Measurements from ENCODE around the gene CTF1. TPM values are rescaled to one million over a fixed set of nuclear protein-coding genes. Genes with fewer than 3 reads are reported as not detected.

CTF1 gene
- total and polyA plus RNA-seq, 2 donors (not counting 1 experiment from before 2014, with no cell fraction given): 0.78 to 0.81 TPM

DNA sequence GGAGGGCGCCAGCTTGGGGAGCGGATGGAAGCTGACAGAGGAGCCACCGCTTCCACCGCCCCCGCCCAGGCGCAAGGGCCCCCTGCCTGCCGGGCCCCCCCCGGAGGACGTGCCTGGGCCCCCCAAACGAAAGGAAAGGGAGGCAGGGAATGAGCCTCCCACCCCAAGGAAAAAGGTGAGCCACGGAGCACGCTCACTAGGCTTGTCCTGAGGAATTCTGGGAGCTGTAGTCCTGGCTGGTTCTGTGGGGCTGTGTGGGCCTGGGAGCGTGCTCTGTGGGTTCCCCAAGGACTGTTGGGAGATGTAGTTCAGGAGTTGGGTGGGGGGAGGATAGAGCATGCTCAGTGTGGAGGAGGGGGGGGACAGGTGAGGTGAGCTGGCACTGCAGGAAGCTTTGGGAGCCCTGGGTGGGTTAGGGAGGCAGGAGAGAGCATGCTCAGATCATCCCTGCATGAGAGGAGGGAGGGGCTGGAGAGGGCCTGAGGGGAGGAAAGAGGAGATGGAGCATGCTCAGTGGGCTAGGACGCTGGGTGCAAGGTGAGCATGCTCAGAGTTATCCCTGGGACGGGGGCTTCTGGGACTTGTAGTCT is 31.5 kb downstream of the CTF1 start:
- Histone ChIP-seq H3K4me1 (ENCODE audit: control insufficient read depth in 2 of 2, insufficient read depth in 2 of 2, low read length in 2 of 2) (peaks cover 0 to 9% of the 10 kb centered on the region in 2 donors), H3K36me3 (replicated peaks in 1 of 2; ENCODE audit: control extremely low read depth in 1 of 2, control insufficient read depth in 1 of 2, extremely low read depth in 1 of 2, insufficient read depth in 2 of 2, low read length in 1 of 2) (peaks cover 0 to 19% of the 10 kb centered on the region in 2 experiments), H3K27ac (ENCODE audit: low read length in 2 of 2) (no peak overlapping the region), H3K9ac (ENCODE audit: low read length) (no peak overlapping the region), H3K9me3 (ENCODE audit: control extremely low read depth in 1 of 3, control insufficient read depth in 2 of 3, insufficient read depth in 1 of 3, low read length in 2 of 3) (no peaks in the 10 kb centered on the region), H3K4me2 (replicated peaks; ENCODE audit: low read depth, low read length, poor library complexity, severe bottlenecking) (no peak overlapping the region), H4K20me1 (ENCODE audit: control insufficient read depth, insufficient read depth, low read length, poor library complexity, severe bottlenecking) (no peaks in the 10 kb centered on the region), H2AFZ (ENCODE audit: insufficient read depth, low read depth, low read length, poor library complexity, severe bottlenecking) (no peak overlapping the region), H3K4me3 (ENCODE audit: control extremely low read depth in 1 of 5, extremely low read depth in 1 of 5, insufficient read depth in 1 of 5, low read depth in 2 of 5, low read length in 4 of 5) (no peak overlapping the region), H3K79me2 (ENCODE audit: control insufficient read depth, insufficient read depth, low read length) (no peaks in the 10 kb centered on the region), H3K27me3 (replicated peaks in 1 of 4; ENCODE audit: control extremely low read depth in 1 of 4, control insufficient read depth in 3 of 4, insufficient read depth in 4 of 4, low read length in 3 of 4) (no peaks in the 10 kb centered on the region)
- Mint-ChIP-seq H3K27ac (no peak overlapping the region), H3K27me3 (no peaks in the 10 kb centered on the region), H3K4me1 (peaks cover 13% of the 10 kb centered on the region), H3K9me3 (ENCODE audit: insufficient read depth) (no peaks in the 10 kb centered on the region), H3K4me3 (no peak overlapping the region)
- DNase-seq: peak; percentile 41
- 75% methylated on average over 9 of the region's 15 CpGs for WGBS (ENCODE audit: insufficient coverage)
- ATAC-seq (ENCODE audit: low read depth): no peak
- intact Hi-C loops (cut with micrococcal nuclease): no loop called here
- ChIA-PET POLR2A (interaction anchor here (0.6 to 0.9 kb wide), 3 partner anchors 83 to 185 kb away, joined by 3 to 4 read pairs (median 4); no protein-coding TSS in a partner anchor), CTCF (interaction anchor here (1.4 to 5.0 kb wide), 2 partner anchors 15 to 83 kb away, joined by 5 to 23 read pairs; no protein-coding TSS in a partner anchor)
- TF ChIP-seq EZH2 (IDR thresholded peaks at IDR 0.05; ENCODE audit: borderline replicate concordance, insufficient read depth, low read depth, low read length, poor library complexity, severe bottlenecking): no peak

DNA sequence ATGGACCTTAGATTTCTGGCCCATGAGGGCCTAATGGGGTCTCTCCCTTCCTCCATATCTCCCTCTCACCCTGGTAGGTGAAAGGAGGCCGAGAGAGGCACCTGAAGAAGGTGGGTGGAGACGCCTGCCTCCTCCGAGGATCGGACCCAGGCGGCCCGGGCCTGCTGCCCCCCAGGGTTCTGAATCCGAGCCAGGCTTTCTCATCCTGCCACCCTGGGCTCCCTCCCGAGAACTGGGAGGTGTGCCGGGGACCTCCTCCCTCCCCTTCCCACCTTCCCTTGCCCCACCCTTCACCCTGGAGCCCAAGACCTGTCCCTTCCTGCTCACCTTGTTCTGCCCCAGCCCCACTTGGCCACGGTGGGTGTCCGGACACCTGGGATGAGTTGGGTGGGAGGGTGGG is 32.0 kb downstream of the CTF1 start:
- Histone ChIP-seq H3K36me3 (replicated peaks in 1 of 2; ENCODE audit: control extremely low read depth in 1 of 2, control insufficient read depth in 1 of 2, extremely low read depth in 1 of 2, insufficient read depth in 2 of 2, low read length in 1 of 2) (peaks cover 0 to 19% of the 10 kb centered on the region in 2 experiments), H3K27ac (ENCODE audit: low read length in 2 of 2) (no peak overlapping the region), H3K4me1 (ENCODE audit: control insufficient read depth in 2 of 2, insufficient read depth in 2 of 2, low read length in 2 of 2) (peaks cover 0 to 9% of the 10 kb centered on the region in 2 donors), H3K9ac (ENCODE audit: low read length) (no peak overlapping the region), H4K20me1 (ENCODE audit: control insufficient read depth, insufficient read depth, low read length, poor library complexity, severe bottlenecking) (no peaks in the 10 kb centered on the region), H3K4me2 (replicated peaks; ENCODE audit: low read depth, low read length, poor library complexity, severe bottlenecking) (no peak overlapping the region), H2AFZ (ENCODE audit: insufficient read depth, low read depth, low read length, poor library complexity, severe bottlenecking) (no peak overlapping the region), H3K9me3 (ENCODE audit: control extremely low read depth in 1 of 3, control insufficient read depth in 2 of 3, insufficient read depth in 1 of 3, low read length in 2 of 3) (no peaks in the 10 kb centered on the region), H3K4me3 (ENCODE audit: control extremely low read depth in 1 of 5, extremely low read depth in 1 of 5, insufficient read depth in 1 of 5, low read depth in 2 of 5, low read length in 4 of 5) (no peak overlapping the region), H3K27me3 (replicated peaks in 1 of 4; ENCODE audit: control extremely low read depth in 1 of 4, control insufficient read depth in 3 of 4, insufficient read depth in 4 of 4, low read length in 3 of 4) (no peaks in the 10 kb centered on the region), H3K79me2 (ENCODE audit: control insufficient read depth, insufficient read depth, low read length) (no peaks in the 10 kb centered on the region)
- ChIA-PET POLR2A (interaction anchor here (0.9 kb wide), 1 partner anchor 84 kb away, joined by 3 read pairs; no protein-coding TSS in a partner anchor), CTCF (interaction anchor here (1.4 to 5.0 kb wide), 2 partner anchors 14 to 84 kb away, joined by 5 to 23 read pairs; no protein-coding TSS in a partner anchor)
- Mint-ChIP-seq H3K27ac (no peak overlapping the region), H3K4me3 (no peak overlapping the region), H3K27me3 (no peaks in the 10 kb centered on the region), H3K4me1 (peaks cover 11% of the 10 kb centered on the region), H3K9me3 (ENCODE audit: insufficient read depth) (no peaks in the 10 kb centered on the region)
- DNase-seq: no peak
- intact Hi-C loops (cut with micrococcal nuclease): no loop called here
- no peak for TF ChIP-seq EZH2 (IDR thresholded peaks at IDR 0.05; ENCODE audit: borderline replicate concordance, insufficient read depth, low read depth, low read length, poor library complexity, severe bottlenecking)
- TF ChIP-seq, protein P1, sequence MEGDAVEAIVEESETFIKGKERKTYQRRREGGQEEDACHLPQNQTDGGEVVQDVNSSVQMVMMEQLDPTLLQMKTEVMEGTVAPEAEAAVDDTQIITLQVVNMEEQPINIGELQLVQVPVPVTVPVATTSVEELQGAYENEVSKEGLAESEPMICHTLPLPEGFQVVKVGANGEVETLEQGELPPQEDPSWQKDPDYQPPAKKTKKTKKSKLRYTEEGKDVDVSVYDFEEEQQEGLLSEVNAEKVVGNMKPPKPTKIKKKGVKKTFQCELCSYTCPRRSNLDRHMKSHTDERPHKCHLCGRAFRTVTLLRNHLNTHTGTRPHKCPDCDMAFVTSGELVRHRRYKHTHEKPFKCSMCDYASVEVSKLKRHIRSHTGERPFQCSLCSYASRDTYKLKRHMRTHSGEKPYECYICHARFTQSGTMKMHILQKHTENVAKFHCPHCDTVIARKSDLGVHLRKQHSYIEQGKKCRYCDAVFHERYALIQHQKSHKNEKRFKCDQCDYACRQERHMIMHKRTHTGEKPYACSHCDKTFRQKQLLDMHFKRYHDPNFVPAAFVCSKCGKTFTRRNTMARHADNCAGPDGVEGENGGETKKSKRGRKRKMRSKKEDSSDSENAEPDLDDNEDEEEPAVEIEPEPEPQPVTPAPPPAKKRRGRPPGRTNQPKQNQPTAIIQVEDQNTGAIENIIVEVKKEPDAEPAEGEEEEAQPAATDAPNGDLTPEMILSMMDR (IDR thresholded peaks at IDR 0.05): no peak
- 100% methylated on average over 8 of the region's 11 CpGs for WGBS (ENCODE audit: insufficient coverage)
- ATAC-seq (ENCODE audit: low read depth): no peak
